DMS53 (cell line): ENCODE measurements around the gene NHEJ1.

Experiments used
- DNase-seq: peaks from one replicate; lab custom pipeline; 2025; lab: John Stamatoyannopoulos, UW

Gene NHEJ1

GRCh38 chr2:219028996-219029828, 131.4 kb downstream of the NHEJ1 start:
- DNase-seq, result no peak

- DNase-seq, result no peak
Measured at GRCh38 chr2:219028141-219028540, 132.5 kb downstream of the NHEJ1 start.

DNA sequence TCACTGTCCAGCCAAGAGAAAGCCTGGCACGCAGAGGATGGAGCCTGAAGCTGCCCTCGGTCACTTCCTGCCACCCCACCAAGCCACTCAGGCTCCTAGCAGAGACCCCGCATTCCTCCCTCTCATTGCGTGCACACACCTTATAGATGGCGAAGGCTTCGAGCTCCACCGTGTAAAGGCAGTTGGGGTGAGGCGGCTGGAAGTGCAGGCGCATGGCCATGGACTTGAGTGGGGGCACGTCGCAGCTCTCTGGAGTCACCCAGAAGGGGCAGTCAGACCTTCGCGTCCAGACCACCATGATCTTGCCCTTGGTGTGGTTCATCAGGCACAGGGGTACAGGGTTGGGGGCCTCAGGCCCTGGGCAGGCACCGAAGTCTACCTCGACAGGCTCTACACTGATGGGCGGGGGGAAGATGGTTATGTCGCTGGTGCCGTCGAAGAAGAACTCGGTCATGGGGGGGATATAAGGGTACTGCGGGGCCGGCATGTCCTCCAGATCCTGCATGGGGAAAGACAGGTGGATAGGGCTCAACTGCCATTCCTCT, 133.0 kb downstream of the NHEJ1 start:
- no peak for DNase-seq

DNA sequence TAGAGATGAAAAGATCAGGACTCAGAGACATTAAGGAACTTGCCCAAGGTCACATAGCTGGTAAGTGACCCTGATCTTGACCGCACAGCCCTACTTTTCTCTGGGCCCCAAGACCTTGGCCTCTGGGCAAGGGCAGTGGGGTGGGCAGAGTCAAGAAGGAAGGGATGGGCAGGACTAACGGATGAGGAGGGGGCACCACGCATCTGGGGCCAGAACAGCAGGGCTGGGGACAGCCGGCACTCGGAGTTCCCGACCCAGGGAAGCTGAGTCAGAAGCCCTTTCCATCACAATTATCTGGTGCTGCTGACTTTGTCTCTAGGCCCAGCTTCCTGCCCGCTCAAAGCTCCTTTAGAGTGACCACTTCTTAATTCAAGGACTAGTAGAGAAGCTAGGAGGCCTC, 133.7 kb downstream of the NHEJ1 start:
- no peak for DNase-seq

GRCh38 chr2:219025637-219026585, 134.7 kb downstream of the NHEJ1 start:
- DNase-seq, result no peak
